NCI-H187 treated with DMSO at 0.1 percent for 48 hours (cell line): ENCODE measurements around the gene SIPA1L3.

Experiments used
- DNase-seq: peaks from one replicate; lab custom pipeline; 2025; lab: John Stamatoyannopoulos, UW

SIPA1L3 gene

GRCh38 chr19:38107129-38107528, 200.1 kb downstream of the SIPA1L3 start:
- no peak for DNase-seq

DNA sequence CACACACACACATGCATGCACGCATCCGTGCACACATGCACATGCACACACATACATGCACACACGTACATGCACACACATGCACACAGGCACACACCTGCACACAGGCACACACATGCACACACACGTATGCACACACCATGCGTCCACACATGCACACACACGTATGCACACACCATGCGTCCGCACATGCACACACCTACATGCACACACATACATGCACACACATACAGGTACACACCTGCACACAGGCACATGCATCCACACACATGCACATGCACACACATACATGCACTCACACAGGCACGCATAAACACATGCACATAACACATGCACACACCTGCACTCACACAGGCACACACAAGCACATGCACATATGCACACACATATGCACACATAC, 204.9 kb downstream of the SIPA1L3 start:
- no peak for DNase-seq

GRCh38 chr19:38114651-38115050, 207.6 kb downstream of the SIPA1L3 start:
- no peak for DNase-seq

- DNase-seq: no peak
Measured at GRCh38 chr19:38115271-38115802, 208.3 kb downstream of the SIPA1L3 start.

DNA sequence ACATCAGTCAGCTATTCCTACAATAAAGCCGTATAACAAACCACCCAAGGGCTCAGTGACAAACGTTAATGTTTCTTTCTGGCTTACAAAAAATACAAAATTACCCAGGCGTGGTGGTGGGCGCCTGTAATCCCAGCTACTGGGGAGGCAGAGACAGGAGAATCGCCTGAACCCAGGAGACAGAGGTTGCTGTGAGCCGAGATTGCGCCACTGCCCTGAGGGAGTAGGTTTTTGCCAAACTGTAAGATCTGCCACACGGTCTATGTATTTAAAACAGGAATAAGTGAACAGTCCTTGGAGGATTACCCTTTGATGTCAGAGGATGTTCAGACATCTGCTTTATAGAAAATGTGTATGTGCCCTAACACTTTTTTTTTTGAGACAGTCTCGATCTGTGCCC, 211.2 kb downstream of the SIPA1L3 start:
- DNase-seq: no peak

DNA sequence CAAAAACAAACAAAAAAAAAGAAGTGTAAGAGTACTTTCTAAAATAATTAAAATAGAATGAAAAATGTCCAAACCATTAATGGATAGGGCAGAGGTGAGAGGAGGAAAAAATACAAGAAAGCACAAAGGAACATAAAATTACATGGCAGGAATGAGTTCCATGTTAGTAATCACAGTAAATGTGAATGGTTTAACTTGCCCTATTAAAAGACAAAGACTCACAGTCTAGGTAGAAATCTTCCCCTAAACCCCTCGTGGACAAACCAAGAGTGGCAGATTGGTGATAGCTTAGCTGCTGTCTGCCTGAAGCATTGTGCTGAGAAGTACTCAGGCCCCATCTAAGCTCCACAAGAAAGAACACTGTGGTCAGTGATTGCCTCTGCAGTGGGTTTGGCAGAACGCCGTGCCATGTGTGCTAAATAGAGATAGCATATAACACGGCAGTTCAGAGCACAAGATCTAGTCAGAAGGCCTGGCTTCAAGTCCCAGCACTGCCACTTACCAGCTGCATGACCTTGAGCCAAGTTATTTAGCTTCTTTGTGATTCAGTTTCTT, 213.5 kb downstream of the SIPA1L3 start:
- no peak for DNase-seq

- no peak for DNase-seq
Measured at GRCh38 chr19:38122402-38123093, 215.5 kb downstream of the SIPA1L3 start.

DNA sequence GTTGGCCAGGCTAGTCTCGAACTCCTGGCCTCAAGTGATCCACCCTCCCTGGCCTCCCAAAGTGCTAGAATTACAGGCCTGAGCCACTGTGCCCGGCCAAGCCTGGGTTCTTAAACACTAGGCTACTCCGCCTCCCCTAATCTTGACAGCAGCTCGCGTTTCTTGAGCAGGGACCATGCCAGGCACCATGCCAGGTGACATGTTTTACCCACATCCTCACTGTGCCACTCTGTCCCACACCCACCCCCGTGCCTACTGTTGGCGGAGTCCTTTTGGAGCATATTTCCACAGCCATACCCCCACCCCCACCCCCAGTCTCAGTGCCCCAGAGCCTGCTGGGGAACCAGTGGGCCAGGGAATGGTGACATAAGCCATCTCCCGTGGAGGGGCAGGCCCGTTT, 218.2 kb downstream of the SIPA1L3 start:
- no peak for DNase-seq

GRCh38 chr19:38130399-38130798, 223.4 kb downstream of the SIPA1L3 start:
- no peak for DNase-seq

- no peak for DNase-seq
Measured at GRCh38 chr19:38132781-38133180, 225.8 kb downstream of the SIPA1L3 start.

- no peak for DNase-seq
Measured at GRCh38 chr19:38133319-38133718, 226.3 kb downstream of the SIPA1L3 start.

- DNase-seq: no peak
Measured at GRCh38 chr19:38134540-38135149, 227.6 kb downstream of the SIPA1L3 start.

GRCh38 chr19:38135150-38135998, 228.4 kb downstream of the SIPA1L3 start:
- DNase-seq: no peak

- DNase-seq: no peak
Measured at GRCh38 chr19:38139122-38139521, 232.1 kb downstream of the SIPA1L3 start.

- no peak for DNase-seq
Measured at GRCh38 chr19:38141108-38141507, 234.1 kb downstream of the SIPA1L3 start.

DNA sequence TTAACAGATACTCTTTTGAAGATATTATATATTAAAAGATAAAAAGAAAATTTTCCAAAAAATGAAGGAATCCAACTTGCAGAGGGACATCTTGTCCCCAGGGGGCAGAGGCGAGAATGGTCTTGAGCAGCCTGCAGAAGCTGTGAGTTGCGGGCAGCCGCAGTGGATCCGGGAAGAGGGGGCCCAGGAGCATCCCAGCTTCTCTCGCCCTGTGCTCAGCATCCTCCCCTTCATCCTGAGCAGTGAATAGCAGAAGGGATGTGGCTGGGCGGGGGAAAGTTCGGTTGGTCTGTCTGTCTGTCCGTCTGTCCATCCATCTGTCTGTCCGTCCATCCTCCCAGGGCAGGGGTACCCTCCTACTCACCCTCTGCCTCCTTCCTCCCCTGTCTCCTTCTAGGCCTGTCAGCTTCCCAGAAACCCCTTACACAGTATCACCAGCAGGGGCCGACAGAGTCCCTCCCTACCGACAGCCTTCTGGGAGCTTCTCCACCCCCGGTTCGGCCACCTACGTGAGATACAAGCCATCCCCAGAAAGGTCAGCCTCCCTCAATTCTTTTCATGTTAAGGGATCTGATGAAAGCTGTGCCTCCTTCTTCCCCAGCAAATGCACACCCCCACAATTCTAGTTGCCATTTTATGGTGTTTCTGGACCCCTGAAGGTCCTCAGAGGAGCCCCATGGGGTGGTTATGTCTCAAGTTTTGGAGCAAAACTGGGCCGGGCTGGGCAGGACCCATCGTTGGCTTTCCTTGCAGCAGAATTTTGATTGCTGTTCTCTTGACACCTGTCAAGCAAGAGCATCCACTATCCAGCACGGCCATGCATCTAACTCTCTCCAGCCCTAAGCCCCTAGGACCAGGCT, 235.4 kb downstream of the SIPA1L3 start:
- no peak for DNase-seq

DNA sequence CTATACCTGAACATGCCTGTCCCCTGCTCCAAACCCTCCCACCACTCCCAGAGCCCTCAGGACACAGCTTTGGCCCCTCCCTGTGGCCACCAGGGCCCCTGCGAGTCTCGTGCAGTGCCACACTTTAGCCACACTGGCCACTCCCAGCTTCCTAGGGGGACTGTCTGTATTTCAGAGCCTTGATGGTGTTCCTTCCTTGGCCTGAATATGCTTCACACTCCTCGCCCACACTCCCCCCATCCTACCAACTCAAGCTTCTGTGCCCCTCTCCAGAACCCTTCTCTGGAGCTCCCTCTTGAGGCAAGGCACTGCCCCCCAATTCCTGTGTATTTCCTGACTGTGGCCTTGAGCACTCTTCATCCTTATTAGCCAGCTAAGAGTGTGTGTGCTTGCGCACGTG, 236.8 kb downstream of the SIPA1L3 start:
- no peak for DNase-seq

DNA sequence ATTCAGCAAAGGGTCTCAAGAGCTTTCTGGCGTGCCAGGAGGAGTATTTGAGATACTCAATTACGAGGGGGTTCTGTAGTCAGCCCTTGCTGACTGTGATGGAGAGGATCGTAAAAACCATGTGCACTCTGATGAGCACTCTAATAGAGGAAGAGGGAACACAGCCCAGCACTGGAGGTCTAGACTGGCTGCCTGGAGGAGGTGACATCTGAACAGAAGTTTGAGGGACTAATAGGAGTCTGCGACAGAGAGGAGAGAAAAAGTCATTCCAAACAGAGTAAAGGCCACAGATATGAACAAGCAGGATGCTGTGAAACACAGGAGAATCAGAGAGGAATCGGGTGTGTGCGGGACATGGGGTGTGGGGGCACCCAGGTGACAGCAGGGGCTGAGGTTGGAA, 237.7 kb downstream of the SIPA1L3 start:
- no peak for DNase-seq

DNA sequence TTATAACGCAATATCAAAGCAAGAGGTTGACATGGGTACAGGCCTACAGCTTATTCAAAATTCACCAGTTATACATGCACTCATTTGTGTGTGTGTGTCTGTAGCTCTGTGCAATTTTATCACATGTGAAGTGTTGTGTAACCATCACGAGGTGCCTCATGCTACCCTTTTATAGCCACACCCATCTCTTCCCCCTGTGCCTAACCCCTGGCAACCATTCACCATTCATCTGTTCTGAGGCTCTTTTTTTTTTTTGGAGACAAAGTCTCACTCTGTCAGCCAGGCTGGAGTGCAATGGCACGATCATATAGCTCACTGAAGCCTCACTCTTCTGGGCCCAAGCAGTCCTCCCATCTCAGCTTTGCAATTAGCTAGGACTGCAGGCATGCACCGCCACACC, 238.6 kb downstream of the SIPA1L3 start:
- no peak for DNase-seq

DNA sequence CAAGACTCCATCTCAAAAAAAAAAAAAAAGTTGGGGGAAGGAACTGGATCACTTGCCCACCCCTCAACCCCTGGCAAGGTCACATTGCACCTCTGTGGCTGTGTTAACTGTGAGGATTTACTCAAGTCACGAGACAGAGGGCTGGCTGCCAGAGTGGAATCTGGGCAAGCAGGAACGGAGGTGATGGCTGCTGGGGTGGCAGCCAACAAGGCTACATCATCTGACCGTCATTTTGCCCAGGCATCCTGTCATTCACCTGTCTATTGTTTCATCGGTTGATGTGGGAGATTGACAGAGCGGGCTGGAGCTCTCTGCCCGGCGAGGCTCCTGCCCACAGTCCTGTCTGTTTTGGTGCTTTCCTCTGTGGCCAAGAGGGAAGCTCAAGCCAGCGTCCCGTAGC, 241.3 kb downstream of the SIPA1L3 start:
- no peak for DNase-seq

DNA sequence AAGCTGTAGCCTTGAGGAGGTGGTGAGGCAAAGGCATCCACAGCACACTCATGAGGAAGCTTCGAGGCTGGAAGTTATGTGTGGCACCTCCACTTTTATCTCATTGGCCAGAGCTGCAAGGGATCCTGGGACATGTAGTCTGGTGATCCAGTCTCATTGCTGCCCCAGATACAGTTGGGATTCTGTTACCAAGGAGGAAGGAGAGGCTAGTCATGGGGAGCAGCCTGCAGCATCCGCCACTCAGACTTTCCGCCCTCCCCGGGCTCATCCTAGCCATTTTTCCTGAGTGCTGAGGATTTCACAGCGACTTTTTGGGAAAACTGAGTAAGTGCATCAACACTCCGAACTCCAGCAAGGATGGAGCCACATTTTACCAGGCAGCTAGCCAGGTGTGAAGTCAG, 242.7 kb downstream of the SIPA1L3 start:
- no peak for DNase-seq

- DNase-seq: no peak
Measured at GRCh38 chr19:38151242-38151641, 244.2 kb downstream of the SIPA1L3 start.
